ENCODE data around the gene CLC.
"Not testable (repeated sequence)": the region's sequence is repeated elsewhere in the genome, so short reads cannot be mapped to it uniquely, and the experiment has no call there.

The CLC gene

DNA sequence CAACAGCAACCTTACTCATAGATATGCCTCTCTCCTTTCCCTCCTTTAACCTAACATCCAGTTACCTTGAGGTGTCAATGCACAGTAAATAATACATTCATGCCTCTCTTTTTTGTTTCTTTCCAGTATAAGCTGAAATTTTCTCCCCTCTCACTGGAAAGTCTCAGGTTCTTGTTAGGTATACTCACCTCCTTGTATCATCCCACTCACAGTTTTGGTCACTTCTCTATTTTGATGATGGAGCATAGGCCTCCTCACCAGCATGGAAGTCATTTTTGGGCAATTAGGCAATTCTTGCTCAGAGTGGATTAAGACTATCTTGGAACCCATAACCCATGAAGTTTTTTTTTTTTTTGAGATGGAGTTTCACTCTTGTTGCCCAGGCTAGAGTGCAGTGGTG lies 39.3 kb downstream of the CLC start:
- H3K4me3 ChIP-seq (ENCODE audit: low read depth, low read length): no peak overlapping the region
- TF ChIP-seq, protein P1, sequence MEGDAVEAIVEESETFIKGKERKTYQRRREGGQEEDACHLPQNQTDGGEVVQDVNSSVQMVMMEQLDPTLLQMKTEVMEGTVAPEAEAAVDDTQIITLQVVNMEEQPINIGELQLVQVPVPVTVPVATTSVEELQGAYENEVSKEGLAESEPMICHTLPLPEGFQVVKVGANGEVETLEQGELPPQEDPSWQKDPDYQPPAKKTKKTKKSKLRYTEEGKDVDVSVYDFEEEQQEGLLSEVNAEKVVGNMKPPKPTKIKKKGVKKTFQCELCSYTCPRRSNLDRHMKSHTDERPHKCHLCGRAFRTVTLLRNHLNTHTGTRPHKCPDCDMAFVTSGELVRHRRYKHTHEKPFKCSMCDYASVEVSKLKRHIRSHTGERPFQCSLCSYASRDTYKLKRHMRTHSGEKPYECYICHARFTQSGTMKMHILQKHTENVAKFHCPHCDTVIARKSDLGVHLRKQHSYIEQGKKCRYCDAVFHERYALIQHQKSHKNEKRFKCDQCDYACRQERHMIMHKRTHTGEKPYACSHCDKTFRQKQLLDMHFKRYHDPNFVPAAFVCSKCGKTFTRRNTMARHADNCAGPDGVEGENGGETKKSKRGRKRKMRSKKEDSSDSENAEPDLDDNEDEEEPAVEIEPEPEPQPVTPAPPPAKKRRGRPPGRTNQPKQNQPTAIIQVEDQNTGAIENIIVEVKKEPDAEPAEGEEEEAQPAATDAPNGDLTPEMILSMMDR (IDR thresholded peaks at IDR 0.05; ENCODE audit: insufficient read depth, low read depth, low read length, missing control alignments): no peak
- no peak for DNase-seq (ENCODE audit: low read depth)

DNA sequence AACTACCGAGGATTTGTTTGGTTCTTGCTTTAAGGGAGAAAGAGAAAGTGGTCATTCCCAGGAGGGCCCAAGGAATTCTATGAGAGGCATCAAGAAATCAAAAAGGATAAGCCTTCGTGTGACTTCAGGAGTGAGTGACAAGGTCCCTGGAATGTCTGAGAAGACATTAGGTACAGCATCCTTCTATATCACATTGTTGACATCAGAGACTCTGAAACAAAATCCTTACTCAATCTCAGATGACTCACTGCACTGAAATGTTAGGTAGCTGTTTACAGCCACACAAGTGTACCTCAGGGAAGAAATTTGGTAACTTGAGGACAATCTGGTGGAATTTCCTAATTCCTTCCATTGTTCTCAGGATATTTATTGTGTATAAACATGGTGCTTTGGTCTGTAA lies 41.4 kb downstream of the CLC start:
- no peak for DNase-seq (ENCODE audit: low read depth)
- H3K4me3 ChIP-seq (ENCODE audit: low read depth, low read length): no peak overlapping the region
- TF ChIP-seq, protein P1 (IDR thresholded peaks at IDR 0.05; ENCODE audit: insufficient read depth, low read depth, low read length, missing control alignments): no peak

DNA sequence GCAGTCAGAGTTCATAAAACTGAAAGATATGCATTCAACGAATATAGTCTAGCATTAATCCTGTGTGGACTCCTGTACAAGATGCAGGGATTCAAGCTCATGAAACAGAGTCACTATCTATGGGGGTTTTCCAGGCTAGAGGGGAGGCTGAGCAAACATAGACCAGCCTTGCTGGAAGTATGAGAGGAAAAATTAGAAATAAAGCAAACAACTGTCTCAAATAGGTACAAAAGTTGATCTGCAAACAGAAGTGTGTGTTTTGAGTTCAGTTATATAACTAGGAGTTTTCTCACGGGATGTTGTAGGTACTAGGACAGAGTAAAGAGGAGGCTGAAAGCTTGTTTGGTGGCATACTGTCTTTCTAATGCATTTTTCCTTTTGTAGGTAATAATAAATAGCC lies 42.1 kb downstream of the CLC start:
- no peak for DNase-seq (ENCODE audit: low read depth)
- TF ChIP-seq, protein P1 (IDR thresholded peaks at IDR 0.05; ENCODE audit: insufficient read depth, low read depth, low read length, missing control alignments): no peak
- H3K4me3 ChIP-seq (ENCODE audit: low read depth, low read length): no peak overlapping the region

DNA sequence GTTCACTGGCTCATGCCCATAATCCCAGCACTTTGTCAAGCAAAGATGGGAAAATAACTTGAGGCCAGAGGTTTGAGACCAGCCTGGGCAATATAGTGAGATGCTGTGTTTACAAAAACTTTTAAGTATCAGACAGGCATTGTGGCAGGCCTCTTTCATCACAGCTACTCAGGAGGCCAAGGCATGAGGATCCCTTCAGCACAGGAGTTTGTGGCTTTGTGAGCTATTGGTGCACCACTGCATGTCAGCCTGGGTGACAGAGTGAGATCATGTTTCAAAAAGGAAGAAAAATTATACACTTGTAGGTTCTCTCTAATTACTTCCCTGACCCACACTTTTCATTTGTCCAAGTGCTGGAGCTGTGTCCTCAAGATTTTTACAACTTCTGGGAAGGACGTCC lies 45.0 kb downstream of the CLC start:
- no peak overlapping the region for H3K4me3 ChIP-seq (ENCODE audit: low read depth, low read length)
- peak; percentile 47 for DNase-seq (ENCODE audit: low read depth)
- TF ChIP-seq, protein P1 (IDR thresholded peaks at IDR 0.05; ENCODE audit: insufficient read depth, low read depth, low read length, missing control alignments): no peak

DNA sequence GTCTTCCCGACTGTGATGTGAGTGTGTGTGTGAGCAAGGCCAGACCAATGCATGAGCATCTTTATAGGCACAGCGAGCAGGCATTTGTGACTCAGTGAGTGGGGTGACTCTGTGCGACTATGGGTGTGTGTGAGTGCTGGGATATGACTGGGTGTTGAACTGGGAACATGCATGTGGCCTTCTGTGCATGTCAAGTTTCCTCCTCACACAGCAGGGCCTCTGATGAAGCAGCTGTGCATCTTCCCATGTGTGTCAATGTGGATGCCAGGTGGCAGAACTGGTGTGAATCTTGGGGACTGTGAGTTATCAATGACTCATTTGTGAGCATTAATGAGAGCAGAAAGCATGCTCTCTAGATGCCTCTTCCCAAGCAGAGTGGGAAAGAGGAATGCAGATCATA lies 45.7 kb downstream of the CLC start:
- TF ChIP-seq, protein P1 (IDR thresholded peaks at IDR 0.05; ENCODE audit: insufficient read depth, low read depth, low read length, missing control alignments): no peak

DNA sequence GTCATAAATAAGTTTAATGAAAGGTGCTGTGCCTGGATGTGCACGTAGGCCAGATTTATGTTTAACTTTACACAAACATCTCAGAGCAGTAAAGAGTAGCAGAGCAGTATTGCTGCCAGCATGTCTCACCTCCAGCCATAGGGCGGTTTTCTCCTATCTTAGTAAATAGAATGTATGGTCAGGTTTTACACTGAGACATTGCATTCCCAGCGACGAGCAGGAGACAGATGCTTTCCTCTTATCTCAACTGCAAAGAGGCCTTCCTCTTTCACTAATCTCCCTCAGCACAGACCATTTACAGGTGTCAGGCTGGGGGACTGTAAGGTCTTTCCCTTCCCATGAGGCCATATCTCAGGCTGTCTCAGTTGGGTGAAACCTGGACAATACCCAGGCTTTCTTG lies 49.2 kb downstream of the CLC start:
- not testable (repeated sequence) for H3K4me3 ChIP-seq (ENCODE audit: low read depth, low read length)

More for the DNA sequence above, 45.7 kb downstream of the CLC start:
- peak; percentile 58 for DNase-seq (ENCODE audit: low read depth)
- H3K4me3 ChIP-seq (ENCODE audit: low read depth, low read length): no peak overlapping the region

DNA sequence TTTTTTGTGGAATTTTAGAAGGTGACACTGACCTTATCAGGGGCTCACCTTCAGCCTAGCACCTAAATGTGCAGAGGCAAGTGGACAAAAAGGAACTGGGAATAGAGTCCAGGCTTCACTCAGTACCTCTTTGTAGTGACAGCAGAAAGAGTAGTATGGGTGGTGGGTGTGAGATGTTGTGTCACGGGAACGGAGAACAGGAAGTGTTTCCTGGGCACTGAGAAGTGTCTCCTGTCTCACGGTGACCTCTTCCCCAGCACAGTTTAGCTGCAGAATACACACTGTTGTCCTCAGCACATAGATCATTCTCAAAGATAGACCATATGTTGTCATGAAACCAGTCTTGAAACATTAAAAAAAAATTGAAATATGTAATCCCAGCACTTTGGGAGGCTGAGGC lies 51.1 kb downstream of the CLC start:
- no peak overlapping the region for H3K4me3 ChIP-seq (ENCODE audit: low read depth, low read length)
- TF ChIP-seq, protein P1 (IDR thresholded peaks at IDR 0.05; ENCODE audit: insufficient read depth, low read depth, low read length, missing control alignments): no peak
- no peak for DNase-seq (ENCODE audit: low read depth)

More for the DNA sequence above, 49.2 kb downstream of the CLC start:
- DNase-seq (ENCODE audit: low read depth): not testable (repeated sequence)
